ENCODE measurements around the gene DPH6. TPM values are rescaled to one million over a fixed set of nuclear protein-coding genes. Genes with fewer than 3 reads are reported as not detected.
A peak's percentile ranks its signal among the peaks of the same experiment; 100 is the strongest.
"Not testable (repeated sequence)": the region's sequence is repeated elsewhere in the genome, so short reads cannot be mapped to it uniquely, and the experiment has no call there.

Gene DPH6
- total RNA-seq, 1 experiment from 2014 or later: 31.7 TPM

DNA sequence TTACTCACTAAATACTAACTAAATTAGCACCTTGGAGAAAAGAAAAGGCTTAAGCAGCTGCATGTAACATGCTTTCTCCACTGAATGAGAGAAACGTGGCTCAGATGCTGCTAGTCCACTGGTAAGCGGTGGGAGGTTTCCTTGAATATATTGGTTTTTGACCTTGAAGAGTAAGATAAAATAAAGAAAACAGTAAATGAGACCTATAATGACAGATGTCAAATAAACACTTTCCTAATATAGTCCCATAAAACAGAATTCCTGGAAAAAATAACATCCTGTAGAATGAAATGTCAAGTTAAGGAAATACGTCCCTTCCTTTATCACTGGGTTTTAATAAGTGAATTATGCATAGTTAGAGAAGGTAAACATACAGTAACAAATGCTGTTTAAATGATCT is 215.0 kb downstream of the DPH6 start:
- Mint-ChIP-seq H3K4me1 (peaks cover 25% of the 10 kb centered on the region), H3K4me3 (no peak overlapping the region), H3K27ac (no peak overlapping the region), H3K27me3 (ENCODE audit: low read depth) (no peaks in the 10 kb centered on the region), H3K9me3 (peaks cover 3% of the 10 kb centered on the region; the same call in 1 of the 2 replicates), H3K36me3 (no peaks in the 10 kb centered on the region)
- no peak for TF ChIP-seq FOXJ3 (CRISPR knock-in tag; IDR thresholded peaks at IDR 0.05; ENCODE audit: borderline replicate concordance)
- TF ChIP-seq PRRX2 (CRISPR knock-in tag; IDR thresholded peaks at IDR 0.05): no peak
- TF ChIP-seq, protein P1, sequence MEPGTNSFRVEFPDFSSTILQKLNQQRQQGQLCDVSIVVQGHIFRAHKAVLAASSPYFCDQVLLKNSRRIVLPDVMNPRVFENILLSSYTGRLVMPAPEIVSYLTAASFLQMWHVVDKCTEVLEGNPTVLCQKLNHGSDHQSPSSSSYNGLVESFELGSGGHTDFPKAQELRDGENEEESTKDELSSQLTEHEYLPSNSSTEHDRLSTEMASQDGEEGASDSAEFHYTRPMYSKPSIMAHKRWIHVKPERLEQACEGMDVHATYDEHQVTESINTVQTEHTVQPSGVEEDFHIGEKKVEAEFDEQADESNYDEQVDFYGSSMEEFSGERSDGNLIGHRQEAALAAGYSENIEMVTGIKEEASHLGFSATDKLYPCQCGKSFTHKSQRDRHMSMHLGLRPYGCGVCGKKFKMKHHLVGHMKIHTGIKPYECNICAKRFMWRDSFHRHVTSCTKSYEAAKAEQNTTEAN (CRISPR knock-in tag; IDR thresholded peaks at IDR 0.05): no peak
- no peak for TF ChIP-seq OVOL2 (CRISPR knock-in tag; IDR thresholded peaks at IDR 0.05; ENCODE audit: borderline replicate concordance)
- TF ChIP-seq ZNF423 (CRISPR knock-in tag; IDR thresholded peaks at IDR 0.05): no peak
- TF ChIP-seq FOXK1 (CRISPR knock-in tag; IDR thresholded peaks at IDR 0.05): no peak
- TF ChIP-seq ZNF121 (CRISPR knock-in tag; IDR thresholded peaks at IDR 0.05): no peak
- no peak for TF ChIP-seq KAT7 (CRISPR knock-in tag; IDR thresholded peaks at IDR 0.05; ENCODE audit: borderline replicate concordance)
- DNase-seq (ENCODE audit: low spot score) (no peak), ATAC-seq (no peak)
- ChIA-PET CTCF (no interaction called here), POLR2A (no interaction called here)

- ChIA-PET POLR2A (no interaction called here), CTCF (no interaction called here)
- H3K4me1 Mint-ChIP-seq: peaks cover 25% of the 10 kb centered on the region
- no peak for TF ChIP-seq CREM (CRISPR knock-in tag; IDR thresholded peaks at IDR 0.05)
- TF ChIP-seq, protein P2, sequence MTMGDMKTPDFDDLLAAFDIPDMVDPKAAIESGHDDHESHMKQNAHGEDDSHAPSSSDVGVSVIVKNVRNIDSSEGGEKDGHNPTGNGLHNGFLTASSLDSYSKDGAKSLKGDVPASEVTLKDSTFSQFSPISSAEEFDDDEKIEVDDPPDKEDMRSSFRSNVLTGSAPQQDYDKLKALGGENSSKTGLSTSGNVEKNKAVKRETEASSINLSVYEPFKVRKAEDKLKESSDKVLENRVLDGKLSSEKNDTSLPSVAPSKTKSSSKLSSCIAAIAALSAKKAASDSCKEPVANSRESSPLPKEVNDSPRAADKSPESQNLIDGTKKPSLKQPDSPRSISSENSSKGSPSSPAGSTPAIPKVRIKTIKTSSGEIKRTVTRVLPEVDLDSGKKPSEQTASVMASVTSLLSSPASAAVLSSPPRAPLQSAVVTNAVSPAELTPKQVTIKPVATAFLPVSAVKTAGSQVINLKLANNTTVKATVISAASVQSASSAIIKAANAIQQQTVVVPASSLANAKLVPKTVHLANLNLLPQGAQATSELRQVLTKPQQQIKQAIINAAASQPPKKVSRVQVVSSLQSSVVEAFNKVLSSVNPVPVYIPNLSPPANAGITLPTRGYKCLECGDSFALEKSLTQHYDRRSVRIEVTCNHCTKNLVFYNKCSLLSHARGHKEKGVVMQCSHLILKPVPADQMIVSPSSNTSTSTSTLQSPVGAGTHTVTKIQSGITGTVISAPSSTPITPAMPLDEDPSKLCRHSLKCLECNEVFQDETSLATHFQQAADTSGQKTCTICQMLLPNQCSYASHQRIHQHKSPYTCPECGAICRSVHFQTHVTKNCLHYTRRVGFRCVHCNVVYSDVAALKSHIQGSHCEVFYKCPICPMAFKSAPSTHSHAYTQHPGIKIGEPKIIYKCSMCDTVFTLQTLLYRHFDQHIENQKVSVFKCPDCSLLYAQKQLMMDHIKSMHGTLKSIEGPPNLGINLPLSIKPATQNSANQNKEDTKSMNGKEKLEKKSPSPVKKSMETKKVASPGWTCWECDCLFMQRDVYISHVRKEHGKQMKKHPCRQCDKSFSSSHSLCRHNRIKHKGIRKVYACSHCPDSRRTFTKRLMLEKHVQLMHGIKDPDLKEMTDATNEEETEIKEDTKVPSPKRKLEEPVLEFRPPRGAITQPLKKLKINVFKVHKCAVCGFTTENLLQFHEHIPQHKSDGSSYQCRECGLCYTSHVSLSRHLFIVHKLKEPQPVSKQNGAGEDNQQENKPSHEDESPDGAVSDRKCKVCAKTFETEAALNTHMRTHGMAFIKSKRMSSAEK (CRISPR knock-in tag; IDR thresholded peaks at IDR 0.05; ENCODE audit: borderline replicate concordance): no peak
- no peak for TF ChIP-seq JAZF1 (CRISPR knock-in tag; IDR thresholded peaks at IDR 0.05)
- no peak overlapping the region for H3K4me3 Mint-ChIP-seq
- peaks cover 3% of the 10 kb centered on the region; the same call in 1 of the 2 replicates for H3K9me3 Mint-ChIP-seq
- ATAC-seq (no peak), DNase-seq (ENCODE audit: low spot score) (no peak)
- H3K36me3 Mint-ChIP-seq: no peaks in the 10 kb centered on the region
- no peaks in the 10 kb centered on the region for H3K27me3 Mint-ChIP-seq (ENCODE audit: low read depth)
- H3K27ac Mint-ChIP-seq: no peak overlapping the region
Observed at GRCh38 chr15:35330048-35330695, 215.8 kb downstream of the DPH6 start.

DNA sequence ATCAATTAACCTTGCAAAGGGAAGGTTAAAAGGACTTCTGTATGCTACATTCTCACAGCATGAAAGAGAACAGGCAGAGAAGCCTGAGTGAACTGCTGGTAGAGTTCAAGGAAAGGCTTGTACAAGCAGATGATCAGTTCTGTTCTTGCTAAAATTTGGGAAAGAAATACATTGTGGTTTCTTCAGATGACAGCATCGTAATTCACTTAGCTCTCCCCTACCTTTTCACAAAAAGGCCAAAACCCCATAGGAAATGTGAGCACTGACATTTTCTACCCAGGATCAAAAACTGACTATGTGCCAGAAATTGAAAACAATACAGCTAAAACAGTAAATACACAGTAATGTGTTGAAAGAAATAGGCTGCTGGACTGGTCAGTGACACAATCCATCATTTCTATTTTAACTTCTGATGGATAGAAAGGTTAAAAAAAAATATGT is 216.4 kb downstream of the DPH6 start:
- POLR2A ChIA-PET: no interaction called here
- Mint-ChIP-seq H3K4me3 (no peak overlapping the region), H3K36me3 (no peaks in the 10 kb centered on the region), H3K27ac (0 out of 2 replicates have a peak overlapping the region, but pooled peaks have one; percentile 47), H3K9me3 (peaks cover 3% of the 10 kb centered on the region; the same call in 1 of the 2 replicates), H3K27me3 (ENCODE audit: low read depth) (no peaks in the 10 kb centered on the region), H3K4me1 (peaks cover 25% of the 10 kb centered on the region)
- ATAC-seq (no peak), DNase-seq (ENCODE audit: low spot score) (no peak)
- CTCF ChIA-PET: interaction anchor here (0.6 kb wide), 1 partner anchor 251 kb away, joined by 3 read pairs; no protein-coding TSS in a partner anchor
- TF ChIP-seq ELF4 (CRISPR knock-in tag; IDR thresholded peaks at IDR 0.05; ENCODE audit: low read depth) (no peak), TEAD4 (CRISPR knock-in tag; IDR thresholded peaks at IDR 0.05) (no peak), FOXK1 (CRISPR knock-in tag; IDR thresholded peaks at IDR 0.05) (no peak), NR1H2 (CRISPR knock-in tag; IDR thresholded peaks at IDR 0.05) (no peak), RELA (CRISPR knock-in tag; IDR thresholded peaks at IDR 0.05; ENCODE audit: borderline replicate concordance) (no peak)
- TF ChIP-seq, protein P3, sequence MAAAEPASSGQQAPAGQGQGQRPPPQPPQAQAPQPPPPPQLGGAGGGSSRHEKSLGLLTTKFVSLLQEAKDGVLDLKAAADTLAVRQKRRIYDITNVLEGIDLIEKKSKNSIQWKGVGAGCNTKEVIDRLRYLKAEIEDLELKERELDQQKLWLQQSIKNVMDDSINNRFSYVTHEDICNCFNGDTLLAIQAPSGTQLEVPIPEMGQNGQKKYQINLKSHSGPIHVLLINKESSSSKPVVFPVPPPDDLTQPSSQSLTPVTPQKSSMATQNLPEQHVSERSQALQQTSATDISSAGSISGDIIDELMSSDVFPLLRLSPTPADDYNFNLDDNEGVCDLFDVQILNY (CRISPR knock-in tag; IDR thresholded peaks at IDR 0.05): no peak

- H3K36me3 Mint-ChIP-seq; H3K27me3 Mint-ChIP-seq (ENCODE audit: low read depth); H3K9me3 Mint-ChIP-seq; ATAC-seq; CTCF ChIA-PET; DNase-seq (ENCODE audit: low spot score); POLR2A ChIA-PET; H3K4me3 Mint-ChIP-seq; H3K27ac Mint-ChIP-seq: not testable (repeated sequence)
- H3K4me1 Mint-ChIP-seq: peaks cover 25% of the 10 kb centered on the region
Observed at GRCh38 chr15:35328836-35329235, 217.1 kb downstream of the DPH6 start.
